HG03442 (cell line): ENCODE data around the gene CTNNA1.

Source experiments
- ATAC-seq: cut with Tn5 transposase; IDR thresholded peaks from one replicate; pipeline ENCODE4 v1.9.1; 2021; ENCODE audit warnings: mild to moderate bottlenecking, moderate library complexity; ENCODE audit not compliant: unreplicated experiment

Gene CTNNA1

DNA sequence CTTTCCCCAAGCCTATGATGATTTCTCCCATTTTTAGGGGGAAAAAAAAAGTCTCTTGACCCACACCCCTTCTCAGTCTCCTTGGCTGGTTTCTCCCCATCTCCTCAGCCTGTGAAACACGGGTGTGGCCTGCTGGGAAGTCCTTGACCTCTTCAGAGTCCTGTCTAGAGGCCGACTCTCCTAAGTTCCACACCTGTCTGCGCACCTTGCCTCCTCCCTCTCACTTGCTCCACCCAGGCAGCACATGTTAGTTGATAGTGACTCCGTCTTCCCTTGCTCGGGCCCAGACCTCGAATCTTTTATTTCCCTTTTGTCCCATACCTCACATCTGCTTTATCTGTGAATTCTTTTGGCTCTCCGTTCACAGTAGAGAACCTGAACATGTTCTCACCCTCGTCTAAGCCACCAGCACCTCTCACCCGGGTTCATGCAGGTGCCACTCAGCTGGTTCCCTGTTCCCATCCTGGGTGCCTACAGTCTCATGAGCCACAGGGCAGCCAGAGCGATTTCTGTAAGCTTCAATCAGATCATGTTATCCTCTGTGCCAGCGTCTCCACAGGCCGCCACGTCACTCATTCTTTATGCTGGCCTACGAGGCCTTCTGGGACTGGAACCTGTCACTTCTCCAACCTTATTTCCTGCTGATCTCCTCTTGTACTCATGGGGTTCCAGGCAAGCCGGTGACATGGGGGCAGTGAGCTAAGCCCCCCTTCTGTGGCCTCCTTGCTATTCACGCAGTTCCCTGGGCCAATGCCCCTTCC is 173.6 kb downstream of the CTNNA1 start:
- no peak for ATAC-seq

DNA sequence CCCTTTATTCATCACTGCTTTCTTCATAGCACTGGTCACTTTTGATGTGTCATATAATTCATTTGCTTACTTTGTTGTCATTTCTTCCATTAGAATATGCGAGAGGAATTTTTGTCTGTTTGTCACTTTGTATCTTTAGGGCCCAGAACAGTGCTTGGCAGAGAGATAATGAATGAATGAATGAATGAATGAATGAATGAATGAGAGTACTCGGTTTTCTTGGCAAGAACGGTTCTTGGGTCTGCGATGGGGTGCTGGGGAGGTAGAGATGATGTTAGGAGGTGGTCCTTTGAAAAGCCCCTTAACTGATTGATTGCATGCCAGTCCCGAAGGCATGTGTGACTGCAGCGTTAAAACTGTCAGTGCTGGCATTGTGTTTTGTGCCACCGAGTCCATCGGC is 174.3 kb downstream of the CTNNA1 start:
- ATAC-seq = no peak

DNA sequence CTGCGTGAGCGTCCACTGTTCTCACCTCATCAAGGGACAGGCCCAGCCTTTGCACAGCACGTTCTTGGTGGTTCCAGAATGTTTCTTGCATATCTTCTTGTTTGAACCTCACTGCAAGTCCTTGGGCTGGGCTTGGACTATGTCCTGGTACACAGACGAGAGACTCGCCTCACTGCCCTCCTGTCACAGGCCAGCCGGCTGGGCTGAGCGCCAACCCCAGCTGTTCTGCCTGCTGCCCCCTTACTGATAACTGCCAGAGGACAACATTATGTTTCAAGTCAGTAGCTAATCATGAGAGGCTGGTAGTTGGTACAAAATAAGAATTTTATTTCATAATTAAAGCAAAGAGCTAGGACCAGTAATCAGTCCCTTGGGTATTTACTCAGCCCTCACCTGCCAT is 174.8 kb downstream of the CTNNA1 start:
- no peak for ATAC-seq

DNA sequence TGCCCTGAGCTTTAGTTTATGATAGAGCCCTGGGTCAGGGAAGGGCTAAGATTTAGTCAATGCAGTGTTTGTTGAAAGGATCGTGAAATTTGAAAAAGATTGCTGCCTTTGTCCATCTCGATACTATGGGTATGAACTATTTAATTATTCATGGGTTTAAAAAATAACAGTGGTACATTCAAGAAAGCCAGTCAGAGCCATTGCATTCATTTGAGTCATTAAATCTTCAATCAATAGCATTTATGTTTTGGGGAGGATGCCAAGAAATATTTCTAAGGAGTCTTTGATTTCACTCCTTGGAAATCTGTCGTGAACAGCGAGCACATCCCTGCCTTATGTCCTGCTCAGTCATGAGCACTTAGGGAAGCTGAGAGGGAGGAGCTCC is 176.3 kb downstream of the CTNNA1 start:
- no peak for ATAC-seq

DNA sequence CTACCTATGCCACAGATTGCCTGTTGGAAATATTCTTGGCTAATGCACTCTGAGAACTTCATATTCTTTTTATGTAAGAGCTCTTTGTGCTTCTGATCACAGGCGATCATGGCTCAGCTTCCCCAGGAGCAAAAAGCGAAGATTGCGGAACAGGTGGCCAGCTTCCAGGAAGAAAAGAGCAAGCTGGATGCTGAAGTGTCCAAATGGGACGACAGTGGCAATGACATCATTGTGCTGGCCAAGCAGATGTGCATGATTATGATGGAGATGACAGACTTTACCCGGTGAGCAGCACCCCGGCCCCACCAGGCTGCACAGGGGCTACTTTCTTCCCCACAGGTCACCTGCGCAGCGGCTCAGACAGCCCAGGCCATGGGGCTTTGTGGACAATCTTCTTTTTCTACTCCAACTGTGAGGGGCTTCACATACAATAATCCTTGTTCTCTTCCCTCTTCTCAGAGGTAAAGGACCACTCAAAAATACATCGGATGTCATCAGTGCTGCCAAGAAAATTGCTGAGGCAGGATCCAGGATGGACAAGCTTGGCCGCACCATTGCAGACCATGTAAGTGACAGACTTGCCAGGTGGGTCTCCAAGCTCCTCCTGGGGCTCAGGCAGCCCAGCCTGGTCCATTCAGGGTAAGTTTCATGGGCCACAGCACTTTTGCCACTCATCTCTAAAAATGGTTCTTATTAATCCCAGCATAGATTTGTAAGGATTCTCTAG is 177.3 kb downstream of the CTNNA1 start:
- ATAC-seq = no peak

DNA sequence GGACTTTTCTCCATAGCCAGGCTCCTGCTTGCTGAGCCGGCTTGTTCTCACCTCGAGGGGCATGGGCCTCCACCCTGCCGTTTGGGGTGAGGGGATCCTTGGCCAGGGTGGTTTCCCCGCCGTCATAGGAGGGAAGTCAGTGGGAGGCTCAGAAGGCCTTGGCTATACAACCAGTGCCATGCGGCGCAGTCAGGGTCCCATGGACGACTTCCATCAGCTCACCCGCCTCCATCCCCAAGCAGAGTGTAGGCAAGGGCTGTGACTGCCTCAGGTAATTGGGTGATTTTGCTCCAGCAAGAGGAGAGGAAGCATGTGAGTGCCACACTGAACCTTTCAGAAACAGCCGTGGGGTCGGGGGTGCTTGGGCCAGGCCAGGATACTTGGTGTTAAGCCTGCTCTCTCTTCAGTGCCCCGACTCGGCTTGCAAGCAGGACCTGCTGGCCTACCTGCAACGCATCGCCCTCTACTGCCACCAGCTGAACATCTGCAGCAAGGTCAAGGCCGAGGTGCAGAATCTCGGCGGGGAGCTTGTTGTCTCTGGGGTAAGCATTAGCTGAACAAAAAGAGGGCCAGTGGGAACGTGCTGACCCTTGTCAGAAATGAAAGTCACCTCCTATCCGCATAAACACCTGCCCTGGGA is 179.1 kb downstream of the CTNNA1 start:
- ATAC-seq = no peak

DNA sequence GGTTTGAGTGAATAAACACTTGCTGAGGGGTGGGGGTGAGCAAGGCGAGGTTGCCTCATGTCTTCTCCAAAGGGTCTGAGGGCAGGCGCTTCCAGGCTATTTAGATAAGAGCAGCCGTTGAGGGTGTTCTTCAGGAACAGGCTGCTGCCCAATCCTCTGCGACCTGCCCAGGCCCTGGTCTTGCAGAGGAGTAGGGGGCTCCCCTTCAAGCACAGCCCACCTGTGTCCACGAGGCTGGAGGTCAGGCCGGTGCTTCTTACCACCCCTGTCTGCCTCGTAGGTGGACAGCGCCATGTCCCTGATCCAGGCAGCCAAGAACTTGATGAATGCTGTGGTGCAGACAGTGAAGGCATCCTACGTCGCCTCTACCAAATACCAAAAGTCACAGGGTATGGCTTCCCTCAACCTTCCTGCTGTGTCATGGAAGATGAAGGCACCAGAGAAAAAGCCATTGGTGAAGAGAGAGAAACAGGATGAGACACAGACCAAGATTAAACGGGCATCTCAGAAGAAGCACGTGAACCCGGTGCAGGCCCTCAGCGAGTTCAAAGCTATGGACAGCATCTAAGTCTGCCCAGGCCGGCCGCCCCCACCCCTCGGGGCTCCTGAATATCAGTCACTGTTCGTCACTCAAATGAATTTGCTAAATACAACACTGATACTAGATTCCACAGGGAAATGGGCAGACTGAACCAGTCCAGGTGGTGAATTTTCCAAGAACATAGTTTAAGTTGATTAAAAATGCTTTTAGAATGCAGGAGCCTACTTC is 180.5 kb downstream of the CTNNA1 start:
- no peak for ATAC-seq

DNA sequence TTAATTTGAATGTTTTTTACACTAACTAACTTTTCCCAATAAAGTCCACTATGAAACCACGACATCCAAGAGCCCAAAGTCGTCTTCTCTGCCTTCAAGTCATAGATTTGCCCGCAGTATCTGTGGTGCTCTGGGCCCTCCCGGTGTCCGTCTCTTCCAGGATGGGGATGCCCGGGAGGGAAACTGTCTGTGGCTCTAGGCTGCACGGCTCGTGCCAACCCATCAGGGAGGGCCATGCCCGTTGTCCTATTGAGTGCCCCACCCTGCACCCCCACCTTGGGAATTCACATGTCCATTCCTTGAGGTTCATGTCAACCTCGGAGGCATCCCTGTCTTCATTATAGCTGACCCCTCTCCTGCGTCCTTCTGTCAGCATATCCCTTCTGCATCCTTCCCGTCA is 181.7 kb downstream of the CTNNA1 start:
- ATAC-seq = no peak

DNA sequence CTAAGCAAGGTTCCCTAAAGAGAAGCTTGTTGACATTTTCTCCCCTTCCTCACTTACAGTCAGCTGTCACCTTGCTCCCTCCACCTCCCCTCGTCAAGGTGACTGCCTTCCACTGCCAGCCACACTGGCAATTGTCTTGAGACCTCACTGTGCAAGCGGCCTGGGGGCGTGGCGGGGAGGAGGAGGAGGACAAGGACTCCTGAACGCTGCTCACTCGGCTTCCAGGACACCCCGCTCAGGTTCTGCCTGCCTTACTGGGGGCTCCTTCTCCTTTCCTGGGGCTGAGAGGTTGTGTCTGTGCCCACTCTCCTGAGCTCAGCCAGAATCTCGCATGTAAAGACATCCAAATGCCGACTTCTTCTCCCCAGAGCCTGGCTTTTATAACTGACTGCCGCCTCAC is 182.2 kb downstream of the CTNNA1 start:
- no peak for ATAC-seq

DNA sequence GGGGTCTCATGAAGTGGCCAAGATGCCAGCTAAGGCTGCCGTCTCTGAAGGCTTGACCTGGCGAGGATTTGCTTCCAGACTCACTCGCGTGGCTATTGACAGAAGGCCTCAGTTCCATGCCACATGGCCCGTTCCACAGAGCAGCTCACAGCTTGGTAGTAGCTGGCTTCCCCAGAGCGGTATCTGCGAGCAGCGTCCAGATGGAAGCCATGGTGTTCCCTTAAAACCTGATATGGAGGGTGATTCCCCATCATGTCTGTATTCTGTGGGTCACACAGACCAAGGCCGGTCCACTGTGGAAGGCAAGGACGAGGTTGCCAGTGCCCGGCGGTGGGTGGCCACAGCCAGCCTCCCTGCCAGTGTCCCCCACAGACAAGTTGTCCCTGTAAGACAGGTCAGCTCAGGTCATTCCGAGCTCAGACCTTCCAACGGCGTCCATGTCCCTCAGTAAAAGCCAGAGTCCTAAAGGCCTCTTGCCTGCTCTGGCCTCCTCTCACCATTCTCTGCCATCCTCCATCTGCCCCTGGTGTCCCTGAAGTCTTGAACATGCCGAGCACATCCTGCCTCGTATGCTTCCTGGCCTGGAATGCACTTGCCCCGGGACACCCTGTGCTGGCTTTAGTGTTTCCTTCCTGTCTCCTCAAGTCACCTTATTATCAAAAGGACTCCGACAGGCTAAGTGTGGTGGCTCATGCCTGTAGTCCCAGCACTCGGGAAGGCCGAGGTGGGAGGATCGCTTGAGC is 183.2 kb downstream of the CTNNA1 start:
- ATAC-seq = no peak

DNA sequence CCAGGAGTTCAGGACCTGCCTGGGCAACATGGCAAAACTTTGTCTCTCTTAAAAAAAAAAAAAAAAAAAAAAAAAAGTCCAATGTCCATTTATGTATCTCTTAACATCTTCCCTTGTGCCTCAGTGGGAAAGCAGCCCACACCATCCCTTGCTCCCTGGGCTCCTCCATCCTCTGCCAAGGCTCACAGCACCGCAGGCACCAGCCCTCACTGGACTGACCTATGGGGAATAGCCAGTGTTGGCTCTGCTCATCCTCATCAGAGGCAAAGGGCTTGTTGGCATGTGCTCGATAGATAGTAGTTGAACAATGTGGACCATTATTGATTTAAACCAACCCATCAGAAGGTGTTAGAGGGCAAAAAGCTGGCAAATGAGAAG is 183.7 kb downstream of the CTNNA1 start:
- ATAC-seq = no peak

DNA sequence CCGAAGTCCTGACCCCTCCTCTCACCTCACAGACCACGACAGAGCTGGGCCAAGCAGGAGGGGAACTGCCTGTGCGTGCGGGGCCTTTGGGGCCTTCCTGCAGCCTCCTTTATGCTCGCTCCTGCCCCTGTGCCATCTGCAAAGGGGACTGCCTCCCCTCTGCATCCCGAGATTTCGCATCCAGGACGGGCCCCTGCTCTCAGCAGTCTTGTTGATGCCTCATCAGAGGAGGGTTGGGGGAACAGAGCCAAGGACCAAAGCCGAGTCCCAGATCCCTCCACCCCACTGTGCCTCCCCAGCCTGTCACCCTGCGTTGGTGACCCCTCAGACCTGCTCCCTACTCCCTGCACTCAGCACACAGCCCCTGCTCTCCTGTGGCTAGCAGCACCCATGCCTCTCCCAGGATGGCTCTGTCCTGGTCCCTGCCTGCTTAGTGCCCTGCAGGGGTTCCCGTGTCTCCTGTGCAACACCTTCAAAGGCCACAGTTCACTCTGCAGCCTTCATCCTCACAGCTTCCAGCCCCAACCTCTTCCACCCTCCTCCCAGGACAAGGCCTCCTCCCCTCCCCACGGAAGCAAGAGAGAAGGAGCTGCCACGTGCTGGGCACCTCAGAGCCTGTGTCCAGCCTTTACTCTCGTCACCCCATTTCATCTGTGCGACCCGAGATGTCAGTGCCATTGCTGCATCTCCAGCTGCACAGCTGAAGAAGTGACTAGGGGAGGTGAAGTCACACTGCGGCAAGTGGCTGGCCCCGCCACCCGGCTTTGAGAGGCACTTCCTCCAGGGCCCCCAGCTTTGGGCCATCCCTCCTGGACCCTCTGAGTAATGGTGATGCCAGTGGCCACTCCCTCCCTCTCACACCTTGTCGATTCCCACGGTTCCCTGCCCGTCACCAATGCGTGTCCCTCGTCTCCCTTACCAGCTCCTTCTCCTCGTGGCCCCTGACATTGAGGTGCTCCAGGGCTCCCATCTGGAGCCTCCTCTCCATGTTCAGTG is 184.5 kb downstream of the CTNNA1 start:
- no peak for ATAC-seq

DNA sequence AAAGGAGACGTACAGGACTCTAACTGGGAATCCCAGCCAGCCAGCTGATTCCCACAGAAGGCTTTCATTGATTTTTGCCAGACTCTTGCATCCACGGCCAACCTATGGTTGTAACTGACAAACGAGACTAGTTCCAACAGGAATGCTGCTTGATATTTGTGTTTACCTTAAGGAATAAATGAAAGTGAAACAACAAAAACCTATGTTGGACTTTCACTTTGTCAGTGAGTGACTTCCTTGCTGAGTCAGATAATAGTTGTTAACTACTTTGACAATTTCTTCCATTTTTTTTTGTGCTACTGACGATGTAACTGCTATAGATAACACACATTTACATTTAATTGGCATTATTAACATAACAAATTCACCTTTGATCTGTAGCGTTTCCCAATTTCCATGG is 185.3 kb downstream of the CTNNA1 start:
- ATAC-seq = no peak

DNA sequence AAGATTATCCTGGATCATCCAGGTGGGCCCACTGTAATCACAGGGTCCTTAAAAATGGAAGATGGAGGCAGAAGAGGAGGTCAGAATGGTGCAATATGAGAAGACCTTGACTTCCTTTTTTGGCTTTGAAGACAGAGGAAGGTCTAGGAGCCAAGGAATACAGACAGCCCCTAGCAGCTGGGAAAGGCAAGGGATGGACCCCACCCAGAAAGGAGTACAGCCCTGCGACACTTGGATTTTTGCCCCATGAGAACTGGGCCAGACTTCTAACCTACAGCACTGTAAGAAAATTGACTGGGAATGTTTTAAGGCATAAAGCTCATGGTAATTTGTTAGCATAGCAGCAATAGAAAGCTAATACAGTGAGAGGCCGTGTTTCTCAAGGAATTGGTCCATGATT is 188.8 kb downstream of the CTNNA1 start:
- no peak for ATAC-seq

DNA sequence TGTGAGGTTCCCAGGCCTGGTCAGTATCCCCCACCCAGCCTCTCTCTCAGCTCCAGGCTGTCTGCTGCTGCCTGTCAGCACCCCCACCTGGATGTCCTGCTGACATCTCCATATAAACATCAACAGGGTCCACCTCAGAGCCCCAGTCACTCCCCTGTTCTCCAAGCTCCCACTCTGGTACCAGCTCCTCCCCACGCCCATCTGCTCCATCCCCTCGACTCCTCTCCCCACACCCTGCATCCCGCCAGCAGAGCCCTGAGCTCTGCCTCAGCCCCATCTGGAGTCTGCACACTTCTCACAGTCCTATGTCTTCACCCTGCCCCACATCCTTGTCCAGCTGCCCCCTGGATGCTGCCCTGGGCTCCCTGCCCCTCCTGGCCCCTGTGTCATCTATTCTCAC is 189.6 kb downstream of the CTNNA1 start:
- ATAC-seq = no peak

DNA sequence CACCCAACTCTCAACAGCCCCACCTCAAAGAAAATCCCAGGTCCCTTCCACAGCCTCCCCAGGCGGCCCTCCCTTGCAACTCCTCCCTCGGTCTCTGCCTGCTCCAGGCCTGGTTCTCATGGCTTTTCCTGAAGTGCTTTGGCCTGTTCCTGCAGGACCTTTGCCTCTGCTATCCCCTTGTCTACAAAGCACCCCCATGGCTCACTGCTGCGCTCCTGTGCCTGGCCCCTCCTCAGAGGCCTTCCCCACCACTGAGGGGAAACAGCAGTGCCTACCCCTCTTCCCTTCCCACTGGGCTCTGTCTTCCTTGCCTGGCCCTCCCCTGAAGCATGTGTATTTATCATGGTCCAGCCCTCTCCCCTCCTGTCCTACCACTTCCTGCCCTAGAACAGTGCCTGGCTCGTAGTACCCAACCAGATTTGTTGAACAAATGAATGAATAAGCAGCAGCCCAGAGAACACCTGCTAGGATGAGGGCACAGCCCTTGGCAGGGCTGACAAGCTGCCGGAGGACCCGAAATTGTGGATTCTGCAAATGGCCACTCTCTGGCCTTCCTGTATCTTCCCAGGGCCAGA is 190.5 kb downstream of the CTNNA1 start:
- ATAC-seq = no peak

DNA sequence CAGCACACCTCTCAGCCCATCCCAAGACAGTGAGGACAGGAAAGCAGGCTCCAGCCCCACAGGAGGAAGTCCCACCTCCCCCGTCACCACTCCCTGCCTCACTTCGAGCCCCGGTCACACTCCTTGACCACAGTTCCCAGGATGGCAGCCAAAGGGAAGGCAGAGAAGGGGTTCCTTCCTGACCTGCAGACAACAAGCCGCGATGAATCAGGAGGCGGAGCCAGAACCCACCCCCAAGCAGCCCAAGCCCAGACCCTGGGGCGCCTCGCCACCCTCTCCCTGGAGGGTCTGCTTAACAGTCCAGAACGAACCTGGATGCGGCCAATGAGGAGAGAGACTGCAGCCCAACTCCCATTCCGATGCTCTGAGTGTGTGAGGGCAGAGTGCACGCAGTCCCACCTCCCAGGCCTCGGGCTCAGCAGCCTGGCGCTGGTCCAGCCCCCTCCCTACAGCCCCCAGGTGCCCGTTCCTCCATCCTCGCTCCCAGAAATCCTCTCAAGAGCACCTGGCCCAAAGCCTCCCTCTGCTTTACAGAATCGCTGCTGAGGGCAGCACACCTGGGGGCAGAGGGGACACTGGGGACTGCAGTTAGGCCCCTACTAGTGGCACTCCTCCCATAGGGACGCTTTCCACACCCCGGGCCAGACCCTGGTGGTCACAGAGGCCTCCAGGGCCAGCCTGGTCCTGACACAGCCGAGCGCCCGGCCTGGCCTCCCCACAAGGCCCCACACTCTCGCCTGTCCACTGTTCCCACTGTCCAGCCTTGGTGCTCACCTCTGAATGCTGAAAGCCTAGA is 191.5 kb downstream of the CTNNA1 start:
- no peak for ATAC-seq
